Glomerular endothelial cell (primary cell): Measurements from ENCODE around the gene CCNL1. TPM values are rescaled to one million over a fixed set of nuclear protein-coding genes. Genes with fewer than 3 reads are reported as not detected.

Source experiments
- DNase-seq: peaks from one replicate; pipeline ENCODE4 v3.0.0-alpha.2; 2011; ENCODE audit warnings: low read depth, low spot score; ENCODE audit errors: extremely low read depth
- total RNA-seq: library from RNA; depleted of rRNA; stranded (reverse); fragments of >200 nt; gene quantifications from 2 replicates; pipeline ENCODE4 v1.2.3, GENCODE V29; 2015

The CCNL1 gene
- total RNA-seq, 1 donor from 2014 or later, result 125 TPM

- DNase-seq, result no peak
Measured at GRCh38 chr3:157147099-157147803, 12.7 kb downstream of the CCNL1 start.

GRCh38 chr3:157145606-157146322 lies 14.2 kb downstream of the CCNL1 start:
- no peak for DNase-seq

DNA sequence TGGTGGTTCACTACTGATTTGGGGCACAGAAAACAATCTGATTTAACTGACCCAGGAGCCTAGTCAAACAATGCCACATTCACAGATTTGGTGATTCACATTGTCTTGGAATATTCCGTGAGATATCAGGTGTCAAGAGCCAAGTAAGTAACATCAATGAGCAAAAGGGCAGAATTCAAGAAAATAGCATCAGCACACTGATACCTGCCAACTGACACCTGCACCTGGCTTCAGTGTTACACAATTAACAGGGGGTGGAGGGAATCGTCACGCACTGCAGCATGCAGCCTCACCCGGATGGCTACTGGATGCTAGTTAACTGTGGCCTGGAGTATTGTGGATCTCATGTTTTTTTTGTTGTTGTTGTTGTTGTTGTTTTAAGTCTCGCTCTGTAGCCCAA lies 17.6 kb downstream of the CCNL1 start:
- DNase-seq, result no peak

GRCh38 chr3:157139938-157140534 lies 19.9 kb downstream of the CCNL1 start:
- no peak for DNase-seq

GRCh38 chr3:157136647-157137387 lies 23.1 kb downstream of the CCNL1 start:
- no peak for DNase-seq

GRCh38 chr3:157135671-157136396 lies 24.1 kb downstream of the CCNL1 start:
- no peak for DNase-seq

DNA sequence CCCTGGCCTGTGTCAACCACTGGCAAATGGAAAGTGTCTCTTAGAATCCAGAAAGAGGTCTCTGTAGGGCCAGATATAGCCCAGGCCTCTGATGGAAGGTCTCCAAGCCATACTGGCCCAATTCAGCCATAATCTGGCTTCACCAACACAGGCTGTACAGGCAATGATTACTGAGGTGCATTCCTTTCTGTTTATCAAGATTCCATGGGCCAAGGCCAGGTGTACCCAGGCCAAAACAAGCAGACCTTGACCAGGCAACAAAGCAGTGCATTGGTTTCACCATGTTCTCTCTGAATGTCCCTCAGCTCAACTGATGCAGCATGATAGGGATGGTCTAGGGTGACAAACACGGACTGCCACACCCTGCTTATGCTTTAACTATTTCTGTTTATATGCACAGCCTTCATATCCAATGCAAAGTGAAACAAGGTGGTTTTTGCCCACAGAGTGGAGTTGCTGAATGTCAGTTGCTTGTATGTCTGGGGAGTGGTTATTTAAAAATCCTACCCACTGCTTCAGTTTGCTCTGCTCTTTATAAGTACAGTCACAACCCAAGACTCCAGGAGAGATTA lies 25.2 kb downstream of the CCNL1 start:
- DNase-seq, result no peak

DNA sequence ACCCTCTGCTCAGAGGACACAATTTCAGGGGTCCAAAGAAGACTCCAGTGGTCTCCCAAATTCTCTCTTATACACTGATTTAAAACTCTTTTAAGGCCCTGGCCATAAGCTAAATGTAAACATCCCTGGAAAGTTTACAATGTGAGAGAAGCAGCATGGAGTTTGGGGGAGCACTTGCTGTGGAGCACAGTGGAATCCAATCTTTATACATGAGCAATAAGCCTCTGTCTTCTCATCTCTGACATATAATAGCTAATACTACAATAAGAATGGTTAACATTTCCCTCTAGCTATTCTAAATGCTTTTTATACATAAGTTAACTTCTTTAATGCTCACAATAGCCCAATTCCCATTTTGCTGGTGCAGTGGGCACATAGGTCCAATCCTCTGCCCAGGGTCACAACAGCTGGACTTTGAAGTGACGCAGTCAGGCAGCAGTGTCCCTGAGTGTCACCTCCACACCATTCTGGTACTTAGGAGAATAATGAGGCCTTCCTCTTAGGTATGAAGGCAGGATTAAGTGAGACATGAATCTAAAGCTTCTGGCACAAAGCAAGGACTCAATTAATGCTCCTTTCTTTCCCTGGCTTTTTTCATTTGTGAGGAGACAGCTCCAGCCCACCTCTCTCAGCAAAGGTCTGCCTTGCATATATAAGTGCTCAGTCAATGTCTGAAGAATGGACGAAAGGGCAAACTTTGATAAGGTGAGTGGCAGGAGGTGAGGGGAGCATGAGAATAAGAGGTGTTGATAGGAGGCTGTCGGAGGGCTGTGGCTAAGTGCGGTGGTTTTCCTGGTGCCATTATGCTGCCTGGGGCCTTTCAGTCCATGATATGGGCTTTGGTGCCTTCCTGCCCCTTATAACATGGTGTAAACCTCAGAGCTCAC lies 26.3 kb downstream of the CCNL1 start:
- DNase-seq, result no peak

DNA sequence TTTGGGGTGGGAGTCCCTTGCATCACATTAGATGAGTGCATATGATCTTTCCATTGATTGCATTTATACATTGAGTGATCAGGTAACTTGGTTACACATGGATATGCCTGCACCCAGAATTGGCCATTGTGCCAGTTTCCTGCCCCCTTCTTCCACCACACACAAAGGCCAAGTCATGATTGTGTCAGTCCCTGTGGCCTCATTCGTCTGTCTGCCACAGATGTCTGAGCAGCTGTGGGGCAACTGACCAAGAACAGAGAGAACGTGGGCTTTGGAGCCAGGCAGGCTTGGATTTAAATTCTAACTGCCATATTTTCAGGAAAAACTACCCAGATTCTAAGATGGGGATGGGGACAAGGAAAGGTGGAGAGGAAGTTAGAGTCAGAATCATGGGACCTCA lies 27.0 kb downstream of the CCNL1 start:
- DNase-seq, result no peak

GRCh38 chr3:157132341-157132740 lies 27.6 kb downstream of the CCNL1 start:
- no peak for DNase-seq

DNA sequence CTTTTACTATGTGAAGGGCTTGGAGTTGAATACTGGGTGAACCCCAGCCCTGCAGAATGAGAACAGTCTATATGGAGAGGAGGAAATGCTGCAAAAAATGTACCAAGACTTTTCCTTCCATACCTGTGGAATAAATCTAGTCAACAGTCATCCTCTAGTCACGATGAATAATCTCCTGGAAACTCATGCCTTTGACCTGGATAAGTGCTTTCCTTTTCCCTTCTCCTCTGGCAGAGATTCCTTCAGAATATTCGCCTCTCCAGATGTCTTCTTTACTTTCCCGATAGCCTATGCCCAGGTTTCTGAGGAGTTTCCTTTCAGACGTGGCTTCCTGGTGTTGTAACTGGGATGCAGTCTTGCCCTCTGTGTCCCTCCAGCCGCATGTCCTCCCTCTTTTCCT lies 28.1 kb downstream of the CCNL1 start:
- no peak for DNase-seq

DNA sequence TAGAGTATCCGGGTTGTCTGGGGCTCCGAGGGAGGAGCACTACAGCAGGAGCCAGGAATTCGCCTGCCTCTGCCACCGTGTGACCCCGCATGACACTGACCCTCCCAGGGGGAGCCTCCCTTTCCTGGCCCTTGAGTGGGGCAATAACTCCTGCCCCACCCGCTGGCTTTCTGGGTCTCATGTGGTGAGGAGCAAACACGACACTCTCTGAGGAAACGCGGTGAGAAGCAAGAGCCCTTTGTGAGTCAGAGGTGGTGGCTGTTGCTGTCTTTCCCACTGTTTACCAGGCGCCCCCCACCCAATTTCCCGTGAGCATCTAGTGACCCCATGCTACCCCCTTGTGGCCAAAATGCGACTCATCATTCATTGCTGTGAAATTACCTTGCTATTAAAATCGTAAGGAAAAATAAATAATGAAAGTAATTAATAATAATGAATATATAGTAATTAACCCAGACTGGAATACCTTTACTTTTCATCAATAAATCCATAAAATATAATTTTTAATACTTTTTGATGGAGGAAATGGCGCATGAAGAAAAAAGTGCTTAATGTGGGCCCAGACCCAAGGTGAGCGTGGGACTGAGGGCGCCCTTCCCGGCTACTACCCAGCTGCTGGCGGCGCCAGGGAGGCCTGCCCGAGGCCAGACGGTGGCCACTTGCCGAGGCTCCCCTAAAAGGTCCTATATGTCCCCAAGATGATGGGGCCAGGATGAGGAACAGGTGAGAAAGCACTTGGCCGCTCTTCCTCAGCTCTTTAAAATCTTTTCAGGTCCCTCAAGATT lies 29.3 kb downstream of the CCNL1 start:
- DNase-seq, result no peak

- no peak for DNase-seq
Measured at GRCh38 chr3:157129803-157130466, 30.0 kb downstream of the CCNL1 start.

- no peak for DNase-seq
Measured at GRCh38 chr3:157128771-157129681, 30.9 kb downstream of the CCNL1 start.

DNA sequence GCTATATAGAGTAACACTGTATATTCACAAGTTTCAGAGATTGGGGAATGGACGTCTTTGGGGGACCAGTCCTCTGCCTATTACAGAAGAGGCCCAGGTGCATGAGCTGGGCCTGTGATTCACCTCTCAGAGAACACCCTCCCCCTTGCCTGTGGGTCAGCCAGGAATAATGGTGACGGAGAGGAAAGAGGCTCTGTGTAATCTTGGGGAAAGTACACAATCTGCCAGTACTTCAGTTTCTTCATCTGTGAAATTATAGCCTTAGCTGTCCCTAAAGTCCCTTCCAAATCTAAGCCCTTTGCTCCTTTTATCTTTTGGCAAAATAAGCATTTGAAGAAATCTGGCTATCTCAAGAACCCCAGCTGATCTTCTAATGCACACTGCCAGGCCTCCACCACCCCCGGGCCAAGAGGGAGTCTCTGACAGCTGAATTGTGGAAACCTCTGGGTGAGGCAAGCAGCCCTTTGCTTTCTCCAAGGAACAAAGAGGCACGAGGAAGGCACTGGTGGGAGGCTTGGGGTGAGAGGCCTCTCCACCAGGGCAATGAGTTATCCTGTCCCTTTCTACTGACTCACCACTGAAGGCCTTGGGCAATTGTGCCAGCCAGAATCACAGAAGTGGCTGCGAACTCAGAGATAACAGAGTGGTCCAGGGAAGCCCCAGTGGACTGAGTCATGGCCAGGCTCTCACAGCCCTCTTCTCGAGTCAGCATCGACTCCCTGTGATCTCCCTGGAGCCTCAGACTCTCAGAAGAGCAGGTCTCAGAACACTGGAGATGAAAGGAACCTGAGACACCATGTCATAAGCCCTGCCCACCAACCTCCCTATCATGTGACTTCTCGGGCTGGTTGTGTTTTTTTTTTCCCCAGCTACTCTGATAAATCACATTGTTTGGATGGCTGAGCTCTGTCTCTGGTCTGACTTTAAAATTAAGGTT lies 31.8 kb downstream of the CCNL1 start:
- no peak for DNase-seq

- DNase-seq, result no peak
Measured at GRCh38 chr3:157127268-157127667, 32.7 kb downstream of the CCNL1 start.
